Activated naive CD8-positive, alpha-beta T cell treated with anti-CD3 and anti-CD28 coated beads, Interleukin-2, amount 50 U/mL, for 16 hours (primary cell): ENCODE results near the gene AHRR.
"Not testable (repeated sequence)": the region's sequence is repeated elsewhere in the genome, so short reads cannot be mapped to it uniquely, and the experiment has no call there.

Experiments used
- DNase-seq: peaks from one replicate; pipeline ENCODE4 v3.0.0-alpha.2; 2020; ENCODE audit warnings: low read depth, low spot score

The AHRR gene

DNA sequence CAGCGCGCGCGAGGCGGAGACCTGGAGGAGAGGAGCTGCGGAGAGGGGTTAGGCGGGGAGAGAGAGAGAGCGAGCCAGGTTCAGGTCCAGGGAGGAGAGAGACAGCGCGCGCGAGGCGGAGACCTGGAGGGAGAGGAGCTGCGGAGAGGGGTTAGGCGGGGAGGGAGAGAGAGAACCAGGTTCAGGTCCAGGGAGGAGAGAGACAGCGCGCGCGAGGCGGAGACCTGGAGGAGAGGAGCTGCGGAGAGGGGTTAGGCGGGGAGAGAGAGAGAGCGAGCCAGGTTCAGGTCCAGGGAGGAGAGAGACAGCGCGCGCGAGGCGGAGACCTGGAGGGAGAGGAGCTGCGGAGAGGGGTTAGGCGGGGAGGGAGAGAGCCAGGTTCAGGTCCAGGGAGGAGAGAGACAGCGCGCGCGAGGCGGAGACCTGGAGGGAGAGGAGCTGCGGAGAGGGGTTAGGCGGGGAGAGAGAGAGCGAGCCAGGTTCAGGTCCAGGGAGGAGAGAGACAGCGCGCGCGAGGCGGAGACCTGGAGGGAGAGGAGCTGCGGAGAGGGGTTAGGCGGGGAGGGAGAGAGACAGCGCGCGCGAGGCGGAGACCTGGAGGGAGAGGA is 152.8 kb downstream of the AHRR start:
- not testable (repeated sequence) for DNase-seq

DNA sequence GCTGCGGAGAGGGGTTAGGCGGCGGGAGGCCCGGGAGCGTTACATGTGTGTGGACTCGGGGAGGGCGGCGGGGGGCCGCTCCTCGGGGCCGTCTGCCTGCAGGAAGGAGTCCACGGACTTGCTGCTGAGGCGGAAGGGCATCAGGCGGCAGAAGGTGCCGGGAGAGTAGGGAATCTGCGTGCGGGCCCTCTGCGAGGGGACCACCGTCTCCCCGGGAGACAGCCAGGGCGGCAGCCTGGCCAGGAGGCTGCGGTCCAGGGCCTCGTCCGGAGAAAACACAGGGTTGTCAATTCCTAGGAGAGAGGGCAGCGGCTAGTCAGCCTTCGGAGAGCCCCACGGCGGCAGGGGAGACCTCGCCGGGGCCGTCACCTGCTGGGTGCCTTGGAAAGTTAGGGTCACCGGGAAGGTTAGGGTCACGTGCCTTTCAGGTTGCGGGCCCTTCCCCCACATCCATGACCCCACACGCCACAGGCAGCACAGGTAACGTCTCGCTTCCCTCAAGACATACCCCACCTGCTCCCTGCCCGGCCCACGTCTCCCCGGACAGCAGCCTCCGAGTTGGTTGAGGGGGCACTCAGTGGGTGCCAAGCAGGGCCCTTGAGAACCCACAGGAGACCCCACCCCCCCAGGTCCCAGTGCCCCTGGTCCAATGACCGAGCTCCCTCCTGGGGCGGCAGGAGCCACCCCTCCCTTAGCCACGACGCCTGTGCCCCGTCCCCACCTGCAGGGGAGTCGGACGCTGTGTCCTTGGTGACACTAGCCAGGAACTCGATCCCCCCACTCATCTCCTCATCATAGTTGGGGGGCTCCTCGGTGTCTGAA is 153.5 kb downstream of the AHRR start:
- DNase-seq = no peak

DNA sequence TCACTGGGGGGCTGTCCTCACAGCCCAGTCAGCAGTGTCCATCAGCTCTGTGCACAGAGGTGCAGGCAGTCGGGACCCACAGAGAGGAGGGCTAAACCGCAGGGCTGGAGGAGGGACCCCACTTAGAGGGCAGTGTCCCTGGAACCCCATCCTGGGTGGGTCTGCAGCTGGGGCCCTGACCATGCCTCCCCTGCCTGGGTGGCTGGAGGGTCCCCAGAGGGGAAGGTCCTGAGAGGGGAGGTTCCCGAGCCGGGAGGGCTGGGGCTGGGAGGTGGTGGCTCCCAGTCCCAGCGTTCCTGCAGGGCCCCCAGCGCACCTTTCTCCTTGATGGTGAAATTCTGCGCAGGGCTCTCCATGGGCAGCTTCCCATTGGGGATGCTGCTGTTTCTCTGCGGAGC is 154.2 kb downstream of the AHRR start:
- DNase-seq = no peak

DNA sequence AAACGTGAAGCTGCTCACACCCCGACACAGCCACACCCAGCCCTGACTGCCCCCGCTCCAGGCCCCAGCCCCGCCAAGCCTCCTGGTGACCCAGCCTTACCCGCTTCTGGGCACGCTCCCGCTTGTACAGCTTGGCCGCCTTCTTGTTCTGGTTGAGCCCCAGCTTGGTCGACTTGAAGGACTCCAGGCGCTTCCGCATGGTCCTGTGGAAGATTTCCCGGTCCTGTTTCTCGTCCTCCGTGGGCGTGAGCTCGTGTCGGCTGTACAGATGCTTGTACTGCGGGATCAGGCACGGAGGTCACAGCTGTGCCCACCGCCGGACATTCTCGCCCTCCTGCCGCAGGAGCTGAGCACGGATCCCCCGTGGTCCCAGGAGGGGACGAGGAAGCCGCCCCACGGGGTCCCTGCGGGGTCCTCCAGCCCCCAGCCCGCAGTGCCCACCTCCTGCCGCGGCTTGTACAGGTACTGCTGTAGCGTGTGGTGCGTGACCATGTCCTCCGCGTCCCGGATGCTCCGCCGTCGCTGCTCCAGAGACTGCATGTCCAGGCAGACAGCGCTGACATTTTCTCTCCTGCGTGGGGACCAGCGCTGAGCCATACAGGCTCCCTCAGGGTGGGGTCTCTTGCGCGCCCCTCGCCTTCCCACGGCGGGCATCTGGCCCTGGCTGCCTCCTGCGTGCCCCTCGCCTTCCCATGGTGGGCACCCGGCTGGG is 154.7 kb downstream of the AHRR start:
- no peak for DNase-seq

DNA sequence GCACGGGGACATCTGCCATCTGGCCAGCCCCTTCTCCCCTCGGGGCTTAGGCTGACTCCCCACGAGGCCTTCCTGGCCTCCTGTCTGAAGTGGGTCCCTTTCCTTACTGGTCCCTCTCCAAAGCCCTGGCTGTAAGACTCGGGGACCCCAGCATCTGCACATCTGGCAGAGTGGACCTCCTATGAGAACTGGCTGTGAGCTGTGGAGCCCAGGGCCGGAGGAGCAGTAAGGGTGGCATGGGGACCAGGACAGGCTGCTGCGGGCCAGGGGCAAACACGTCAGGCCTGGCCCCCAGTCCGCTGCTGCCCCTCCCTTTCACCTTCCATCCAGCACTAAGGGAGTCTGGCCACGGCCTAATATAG is 155.3 kb downstream of the AHRR start:
- no peak for DNase-seq

DNA sequence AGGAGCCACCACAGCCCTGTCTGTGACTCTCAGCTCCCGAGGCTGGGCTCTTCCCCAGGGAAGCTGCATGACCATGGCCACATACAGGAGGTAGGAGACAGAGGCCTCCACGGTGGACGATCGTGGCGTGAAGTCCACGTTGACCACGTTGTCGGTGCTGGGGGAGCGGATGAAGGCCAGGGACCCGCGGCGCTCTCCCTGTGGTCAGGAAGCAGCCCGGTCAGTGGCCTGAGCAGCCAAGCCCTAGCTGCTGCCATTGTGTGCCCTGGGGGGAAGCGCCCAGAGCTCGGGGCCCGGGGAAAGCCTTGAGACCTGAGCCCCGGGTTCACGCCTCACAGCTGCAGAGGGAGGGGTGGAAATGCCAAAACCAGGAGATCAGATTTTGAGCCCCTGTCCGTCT is 155.7 kb downstream of the AHRR start:
- no peak for DNase-seq

DNA sequence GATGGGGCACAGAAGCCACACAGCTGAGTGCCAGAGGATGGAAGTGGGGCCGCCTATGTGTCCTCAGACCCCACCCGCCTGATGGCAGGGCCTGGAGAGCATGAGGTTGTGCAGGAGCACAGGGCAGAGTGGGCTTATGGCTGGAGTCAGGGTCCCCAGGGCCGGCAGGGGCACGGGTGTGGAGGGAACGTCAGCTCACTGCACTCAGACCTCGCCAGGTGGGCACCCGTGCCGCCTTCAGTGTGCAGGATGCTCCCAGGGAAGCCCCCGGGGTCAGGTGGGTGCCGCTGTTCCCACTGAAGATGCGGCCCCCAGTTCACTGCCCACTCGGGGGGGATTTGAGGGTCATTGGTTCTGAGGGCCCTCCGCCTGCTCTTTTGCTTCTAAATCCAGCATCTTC is 156.4 kb downstream of the AHRR start:
- DNase-seq = no peak

- DNase-seq = no peak
These were observed 157.0 kb downstream of the AHRR start for GRCh38 chr5:478369-478981.

GRCh38 chr5:478982-479535 is 157.5 kb downstream of the AHRR start:
- no peak for DNase-seq

- DNase-seq = no peak
These were observed 158.2 kb downstream of the AHRR start for GRCh38 chr5:479566-480319.

DNA sequence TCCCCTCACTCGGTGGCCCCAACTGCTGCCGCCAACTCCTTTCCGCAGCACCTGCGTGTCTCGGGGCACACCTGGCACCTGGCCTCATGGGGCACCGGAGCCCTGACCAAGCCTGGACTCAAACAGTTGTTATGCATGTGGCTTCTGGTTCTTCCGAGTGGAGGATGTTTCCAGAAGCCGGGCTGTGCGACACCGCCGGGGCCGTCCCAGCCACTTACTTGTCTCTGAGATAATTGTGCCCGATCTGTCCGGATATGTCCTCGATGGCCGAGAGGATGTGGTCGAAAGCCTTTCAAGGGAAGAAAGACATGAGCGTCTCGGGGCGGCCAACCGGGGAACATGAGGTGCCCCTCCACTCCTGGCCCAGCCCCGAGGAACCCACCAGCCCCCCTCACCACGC is 159.8 kb downstream of the AHRR start:
- no peak for DNase-seq

- DNase-seq = no peak
These were observed 160.5 kb downstream of the AHRR start for GRCh38 chr5:482021-482420.

DNA sequence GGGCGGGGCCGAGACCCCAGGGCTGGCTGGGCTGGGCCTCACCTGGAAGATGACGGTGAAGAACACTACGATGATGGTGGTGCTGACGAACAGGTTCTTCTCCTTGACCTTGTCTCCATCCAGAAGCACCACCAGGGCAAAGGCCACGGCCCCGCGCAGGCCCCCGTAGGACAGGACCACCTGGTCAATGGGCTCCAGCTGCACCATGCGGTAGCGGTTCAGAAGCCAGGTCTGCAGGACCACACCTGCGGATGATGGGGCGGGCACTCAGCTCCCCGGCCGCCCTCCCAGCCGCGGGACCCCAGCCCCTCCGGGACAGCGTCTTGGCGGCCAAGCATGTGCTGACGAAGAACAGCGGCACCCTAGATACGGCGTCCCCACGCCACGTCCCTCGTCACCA is 161.0 kb downstream of the AHRR start:
- DNase-seq = no peak

- DNase-seq = no peak
These were observed 161.5 kb downstream of the AHRR start for GRCh38 chr5:483011-483410.

DNA sequence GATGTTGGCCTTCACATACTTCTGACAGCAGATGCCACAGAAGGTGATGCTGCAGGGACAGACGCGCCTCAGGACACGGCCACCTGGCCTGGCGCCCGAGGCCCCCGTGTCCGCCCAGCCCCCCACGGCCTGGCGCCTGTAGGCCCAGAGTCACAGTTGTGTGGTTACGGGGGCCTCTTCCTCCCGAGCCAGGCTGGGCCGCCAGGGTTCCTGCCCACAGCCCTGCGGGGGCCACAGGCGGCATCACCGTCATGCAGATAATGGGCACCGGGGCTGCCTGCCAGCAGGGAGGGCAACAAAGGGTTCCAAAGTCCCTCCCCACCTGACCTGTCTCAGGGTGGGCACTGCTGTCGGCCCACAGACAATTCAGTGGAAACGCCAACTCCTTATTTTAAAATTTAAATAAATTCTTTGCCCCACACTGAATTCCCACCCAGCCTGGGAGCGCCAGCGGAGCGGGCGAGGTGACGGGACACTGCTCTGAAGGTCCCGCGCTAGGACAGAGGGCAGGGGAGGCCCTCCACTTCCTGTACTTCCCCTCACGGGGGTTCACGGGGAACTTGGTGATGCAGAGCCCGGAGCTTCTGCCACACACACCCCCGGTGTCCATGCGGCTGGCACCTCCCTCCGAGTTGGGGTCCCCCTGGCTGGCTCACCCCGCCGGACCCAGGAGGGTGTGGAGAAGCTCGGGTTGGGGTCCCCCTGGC is 162.1 kb downstream of the AHRR start:
- no peak for DNase-seq

GRCh38 chr5:484556-484955 is 163.0 kb downstream of the AHRR start:
- DNase-seq = no peak

DNA sequence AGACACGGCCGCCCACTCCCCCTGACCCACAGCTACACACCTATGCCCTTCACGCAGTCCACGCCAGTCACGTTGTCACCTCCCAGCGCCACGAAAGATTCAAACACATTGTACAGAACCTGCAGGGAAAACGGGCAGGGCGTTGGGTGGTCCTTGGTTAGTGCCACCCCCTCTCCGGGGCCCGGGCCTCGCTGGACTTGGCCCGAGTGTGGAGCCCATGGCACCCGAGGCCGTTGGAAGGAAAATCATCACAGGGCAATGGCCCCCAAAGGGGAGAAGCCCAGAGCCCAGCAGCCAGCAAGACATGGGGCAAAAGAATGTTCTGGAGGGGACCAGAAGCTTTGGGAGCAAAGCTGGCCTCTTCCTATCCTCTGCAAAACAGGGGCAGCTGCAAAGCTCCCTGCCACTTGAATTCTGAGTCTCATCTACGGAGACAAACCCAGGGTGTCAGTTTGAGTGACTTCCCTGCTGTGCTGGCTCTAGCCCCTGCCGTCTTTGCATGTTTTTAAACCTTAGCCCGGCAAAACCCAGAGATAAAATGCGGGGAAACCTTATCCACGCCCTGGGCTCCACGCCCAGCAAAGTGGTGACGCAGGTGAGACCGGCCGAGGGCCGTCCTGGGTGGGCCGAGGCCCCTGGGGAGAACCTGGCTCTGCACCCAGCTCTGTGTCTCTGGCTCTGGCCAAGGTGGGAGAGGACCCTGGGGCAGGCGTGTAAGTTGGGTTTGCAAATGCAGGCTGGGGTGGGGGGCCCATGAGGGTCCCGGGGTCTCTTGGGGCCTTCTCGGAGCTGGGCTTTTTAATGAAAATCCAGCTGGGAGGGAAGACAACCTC is 163.8 kb downstream of the AHRR start:
- DNase-seq = no peak

DNA sequence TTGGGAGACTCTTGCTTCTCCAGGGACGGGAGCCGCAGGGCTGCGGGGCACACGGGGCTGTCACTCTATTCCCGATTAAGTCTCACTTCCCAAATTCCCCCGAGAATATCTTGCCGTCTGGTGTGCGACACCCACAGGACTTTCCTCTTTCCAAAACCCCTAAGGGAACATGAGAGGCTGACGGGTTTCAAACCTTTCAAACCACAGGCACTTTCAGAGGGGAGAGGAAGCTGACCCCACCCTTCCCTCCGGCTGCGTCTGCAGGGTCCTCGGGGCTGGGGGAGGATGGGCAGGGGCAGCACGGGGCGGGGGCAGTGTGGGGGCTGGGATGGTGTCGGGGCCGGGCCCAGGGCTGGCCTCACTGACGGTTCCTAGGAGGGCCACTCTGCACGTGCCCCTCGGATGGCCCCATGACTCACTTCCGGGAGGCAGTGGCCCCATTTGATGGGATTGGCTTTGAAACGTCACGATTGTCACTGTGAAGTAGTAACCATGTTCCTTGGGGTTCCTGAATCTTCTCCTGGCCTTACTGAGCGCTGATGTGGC is 164.5 kb downstream of the AHRR start:
- DNase-seq = no peak

DNA sequence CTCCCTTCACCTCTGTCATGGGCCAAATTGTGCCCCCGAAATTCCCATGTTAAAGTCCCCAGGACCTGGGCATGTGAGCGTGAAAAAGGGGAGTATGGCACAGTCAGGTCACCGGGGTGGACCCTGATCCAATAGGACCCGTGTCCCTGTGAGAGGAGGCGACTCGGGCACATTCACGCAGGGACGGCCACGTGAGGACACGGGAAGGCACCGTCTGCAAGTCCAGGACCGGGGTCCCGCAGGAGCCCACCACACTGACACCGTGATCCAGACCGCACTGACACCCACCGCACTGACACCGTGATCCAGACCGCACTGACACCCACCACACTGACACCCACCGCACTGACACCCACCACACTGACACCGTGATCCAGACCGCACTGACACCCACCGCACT is 165.1 kb downstream of the AHRR start:
- DNase-seq = not testable (repeated sequence)
